IPS-15b (cell line): ENCODE data around the gene FBXO42.

ENCODE experiments used
- H3K27me3 ChIP-seq: one replicate; pipeline ENCODE4 v1.6.1; 2013; ENCODE audit warnings: low read length; ENCODE audit not compliant: control insufficient read depth, insufficient read depth
- H3K36me3 ChIP-seq: one replicate; pipeline ENCODE4 v1.6.1; 2013; ENCODE audit warnings: low read length; ENCODE audit not compliant: control insufficient read depth, insufficient read depth
- H3K4me1 ChIP-seq: one replicate; pipeline ENCODE4 v1.6.1; 2013; ENCODE audit warnings: mild to moderate bottlenecking, low read length; ENCODE audit not compliant: control insufficient read depth, insufficient read depth
- H3K4me3 ChIP-seq: one replicate; pipeline ENCODE4 v1.5.1; 2013; ENCODE audit warnings: low read depth, low read length
- H3K9ac ChIP-seq: one replicate; pipeline ENCODE4 v1.6.1; 2013; ENCODE audit warnings: low read depth, mild to moderate bottlenecking, low read length
- H3K9me3 ChIP-seq: one replicate; pipeline ENCODE4 v1.6.1; 2013; ENCODE audit warnings: mild to moderate bottlenecking, low read length; ENCODE audit not compliant: control insufficient read depth, insufficient read depth

The FBXO42 gene

GRCh38 chr1:16243936-16244649, 108.2 kb downstream of the FBXO42 start:
- Histone ChIP-seq H3K27me3 (no peaks in the 10 kb centered on the region), H3K4me3 (no peak overlapping the region), H3K4me1 (no peaks in the 10 kb centered on the region), H3K9me3 (no peaks in the 10 kb centered on the region), H3K9ac (no peak overlapping the region), H3K36me3 (no peaks in the 10 kb centered on the region)

GRCh38 chr1:16243215-16243610, 109.1 kb downstream of the FBXO42 start:
- Histone ChIP-seq H3K9ac (no peak overlapping the region), H3K9me3 (no peaks in the 10 kb centered on the region), H3K27me3 (no peaks in the 10 kb centered on the region), H3K4me1 (no peaks in the 10 kb centered on the region), H3K36me3 (no peaks in the 10 kb centered on the region), H3K4me3 (no peak overlapping the region)

GRCh38 chr1:16242556-16243214, 109.6 kb downstream of the FBXO42 start:
- peaks cover under 1% of the 10 kb centered on the region for H3K4me1 ChIP-seq
- no peak overlapping the region for H3K9ac ChIP-seq
- no peak overlapping the region for H3K4me3 ChIP-seq
- no peaks in the 10 kb centered on the region for H3K9me3 ChIP-seq
- no peaks in the 10 kb centered on the region for H3K36me3 ChIP-seq
- no peaks in the 10 kb centered on the region for H3K27me3 ChIP-seq

GRCh38 chr1:16241221-16241708, 111.0 kb downstream of the FBXO42 start:
- H3K27me3 ChIP-seq, result no peaks in the 10 kb centered on the region
- no peak overlapping the region for H3K9ac ChIP-seq
- no peaks in the 10 kb centered on the region for H3K9me3 ChIP-seq
- no peaks in the 10 kb centered on the region for H3K36me3 ChIP-seq
- no peak overlapping the region for H3K4me3 ChIP-seq
- peaks cover 6% of the 10 kb centered on the region for H3K4me1 ChIP-seq

- Histone ChIP-seq H3K27me3 (peaks cover 4% of the 10 kb centered on the region), H3K9ac (no peak overlapping the region), H3K4me3 (no peak overlapping the region), H3K4me1 (peaks cover 6% of the 10 kb centered on the region), H3K9me3 (no peaks in the 10 kb centered on the region), H3K36me3 (no peaks in the 10 kb centered on the region)
These were observed 112.2 kb downstream of the FBXO42 start for GRCh38 chr1:16239972-16240491.

GRCh38 chr1:16237343-16237830, 114.9 kb downstream of the FBXO42 start:
- H3K4me1 ChIP-seq, result peaks cover 6% of the 10 kb centered on the region
- no peaks in the 10 kb centered on the region for H3K36me3 ChIP-seq
- peak overlapping the region; percentile 46 for H3K4me3 ChIP-seq
- no peaks in the 10 kb centered on the region for H3K9me3 ChIP-seq
- no peak overlapping the region for H3K9ac ChIP-seq
- peaks cover 4% of the 10 kb centered on the region for H3K27me3 ChIP-seq

- Histone ChIP-seq H3K4me3 (peak within 1 kb of the TSS; percentile 89), H3K27me3 (peaks cover 4% of the 10 kb centered on the region), H3K36me3 (no peaks in the 10 kb centered on the region), H3K4me1 (peaks cover 6% of the 10 kb centered on the region), H3K9me3 (no peaks in the 10 kb centered on the region), H3K9ac (no peak within 1 kb of the TSS)
These were observed 115.6 kb downstream of the FBXO42 start, which contains the start of gene CPLANE2 for GRCh38 chr1:16236511-16237342. CPLANE2 (minus strand) TSS chr1:16237183; CDS start chr1:16236742, 441 bp downstream.

GRCh38 chr1:16235944-16236510, 116.3 kb downstream of the FBXO42 start:
- Histone ChIP-seq H3K9ac (no peak overlapping the region), H3K27me3 (peaks cover 4% of the 10 kb centered on the region), H3K4me3 (peak overlapping the region; percentile 89), H3K4me1 (peaks cover 6% of the 10 kb centered on the region), H3K36me3 (no peaks in the 10 kb centered on the region), H3K9me3 (no peaks in the 10 kb centered on the region)

- Histone ChIP-seq H3K9ac (no peak overlapping the region), H3K9me3 (no peaks in the 10 kb centered on the region), H3K4me3 (no peak overlapping the region), H3K4me1 (peaks cover 6% of the 10 kb centered on the region), H3K36me3 (no peaks in the 10 kb centered on the region), H3K27me3 (peaks cover 4% of the 10 kb centered on the region)
These were observed 116.9 kb downstream of the FBXO42 start for GRCh38 chr1:16235347-16235746.

GRCh38 chr1:16233431-16233830, 118.8 kb downstream of the FBXO42 start:
- Histone ChIP-seq H3K4me1 (peaks cover 8% of the 10 kb centered on the region), H3K9ac (no peak overlapping the region), H3K27me3 (peaks cover 14% of the 10 kb centered on the region), H3K36me3 (no peaks in the 10 kb centered on the region), H3K9me3 (no peaks in the 10 kb centered on the region), H3K4me3 (no peak overlapping the region)

- no peak overlapping the region for H3K9ac ChIP-seq
- no peaks in the 10 kb centered on the region for H3K9me3 ChIP-seq
- peaks cover 4% of the 10 kb centered on the region for H3K4me1 ChIP-seq
- H3K4me3 ChIP-seq, result no peak overlapping the region
- H3K36me3 ChIP-seq, result no peaks in the 10 kb centered on the region
- peaks cover 25% of the 10 kb centered on the region for H3K27me3 ChIP-seq
These were observed 120.0 kb downstream of the FBXO42 start for GRCh38 chr1:16232316-16232710.
